ENCODE results near the gene ZNF778. TPM values are rescaled to one million over a fixed set of nuclear protein-coding genes. Genes with fewer than 3 reads are reported as not detected.

The ZNF778 gene
- total and polyA plus RNA-seq, 2 of the 13 experiments (the other 11 are each of a cell fraction or from before 2014, with no cell fraction given), result 3.8 to 7.2 TPM

DNA sequence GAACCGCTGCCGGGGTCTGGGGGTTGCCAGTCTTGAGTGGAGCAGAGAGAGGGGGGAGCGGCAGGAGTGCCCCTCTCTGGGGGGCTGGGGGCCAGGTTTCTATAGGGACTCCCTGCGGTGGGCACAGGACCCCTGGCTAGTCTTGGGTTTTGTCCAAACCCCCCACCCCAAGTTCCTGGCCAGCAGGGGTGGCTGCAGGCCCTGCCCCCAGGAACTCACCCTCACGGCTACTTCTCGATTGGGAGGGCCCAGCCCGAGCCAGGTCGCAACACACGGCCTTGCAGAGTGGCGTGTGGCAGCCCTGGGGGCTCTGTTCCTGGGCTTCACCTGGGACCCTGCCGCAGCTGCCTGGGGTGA lies 45.4 kb upstream of the ZNF778 start (continued):
- TF ChIP-seq, protein P1, sequence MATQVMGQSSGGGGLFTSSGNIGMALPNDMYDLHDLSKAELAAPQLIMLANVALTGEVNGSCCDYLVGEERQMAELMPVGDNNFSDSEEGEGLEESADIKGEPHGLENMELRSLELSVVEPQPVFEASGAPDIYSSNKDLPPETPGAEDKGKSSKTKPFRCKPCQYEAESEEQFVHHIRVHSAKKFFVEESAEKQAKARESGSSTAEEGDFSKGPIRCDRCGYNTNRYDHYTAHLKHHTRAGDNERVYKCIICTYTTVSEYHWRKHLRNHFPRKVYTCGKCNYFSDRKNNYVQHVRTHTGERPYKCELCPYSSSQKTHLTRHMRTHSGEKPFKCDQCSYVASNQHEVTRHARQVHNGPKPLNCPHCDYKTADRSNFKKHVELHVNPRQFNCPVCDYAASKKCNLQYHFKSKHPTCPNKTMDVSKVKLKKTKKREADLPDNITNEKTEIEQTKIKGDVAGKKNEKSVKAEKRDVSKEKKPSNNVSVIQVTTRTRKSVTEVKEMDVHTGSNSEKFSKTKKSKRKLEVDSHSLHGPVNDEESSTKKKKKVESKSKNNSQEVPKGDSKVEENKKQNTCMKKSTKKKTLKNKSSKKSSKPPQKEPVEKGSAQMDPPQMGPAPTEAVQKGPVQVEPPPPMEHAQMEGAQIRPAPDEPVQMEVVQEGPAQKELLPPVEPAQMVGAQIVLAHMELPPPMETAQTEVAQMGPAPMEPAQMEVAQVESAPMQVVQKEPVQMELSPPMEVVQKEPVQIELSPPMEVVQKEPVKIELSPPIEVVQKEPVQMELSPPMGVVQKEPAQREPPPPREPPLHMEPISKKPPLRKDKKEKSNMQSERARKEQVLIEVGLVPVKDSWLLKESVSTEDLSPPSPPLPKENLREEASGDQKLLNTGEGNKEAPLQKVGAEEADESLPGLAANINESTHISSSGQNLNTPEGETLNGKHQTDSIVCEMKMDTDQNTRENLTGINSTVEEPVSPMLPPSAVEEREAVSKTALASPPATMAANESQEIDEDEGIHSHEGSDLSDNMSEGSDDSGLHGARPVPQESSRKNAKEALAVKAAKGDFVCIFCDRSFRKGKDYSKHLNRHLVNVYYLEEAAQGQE (IDR thresholded peaks at IDR 0.05; ENCODE audit: borderline replicate concordance in 1 of 2, low read depth in 1 of 2, low read length in 2 of 2), result no peak
- TF ChIP-seq ZBTB43 (CRISPR knock-in tag; conservative IDR thresholded peaks at IDR 0.05) (no peak), RFX1 (IDR thresholded peaks at IDR 0.05) (no peak), PHF5A (CRISPR knock-in tag; IDR thresholded peaks at IDR 0.05; ENCODE audit: low read depth, unreplicated experiment) (no peak), EP300 (IDR thresholded peaks at IDR 0.05; ENCODE audit: low read depth in 2 of 2, low read length in 2 of 2) (no peak), EP300 (CRISPR knock-in tag; IDR thresholded peaks at IDR 0.05; ENCODE audit: borderline replicate concordance) (no peak), EZH2 (conservative IDR thresholded peaks at IDR 0.05; ENCODE audit: low read depth, low read length) (peak; percentile 96), ZBTB2 (CRISPR knock-in tag; IDR thresholded peaks at IDR 0.05; ENCODE audit: low read depth) (no peak), HIVEP1 (CRISPR knock-in tag; IDR thresholded peaks at IDR 0.05) (peak; percentile 8; the same call in 1 of the 2 replicates)
- TF ChIP-seq, protein P2, sequence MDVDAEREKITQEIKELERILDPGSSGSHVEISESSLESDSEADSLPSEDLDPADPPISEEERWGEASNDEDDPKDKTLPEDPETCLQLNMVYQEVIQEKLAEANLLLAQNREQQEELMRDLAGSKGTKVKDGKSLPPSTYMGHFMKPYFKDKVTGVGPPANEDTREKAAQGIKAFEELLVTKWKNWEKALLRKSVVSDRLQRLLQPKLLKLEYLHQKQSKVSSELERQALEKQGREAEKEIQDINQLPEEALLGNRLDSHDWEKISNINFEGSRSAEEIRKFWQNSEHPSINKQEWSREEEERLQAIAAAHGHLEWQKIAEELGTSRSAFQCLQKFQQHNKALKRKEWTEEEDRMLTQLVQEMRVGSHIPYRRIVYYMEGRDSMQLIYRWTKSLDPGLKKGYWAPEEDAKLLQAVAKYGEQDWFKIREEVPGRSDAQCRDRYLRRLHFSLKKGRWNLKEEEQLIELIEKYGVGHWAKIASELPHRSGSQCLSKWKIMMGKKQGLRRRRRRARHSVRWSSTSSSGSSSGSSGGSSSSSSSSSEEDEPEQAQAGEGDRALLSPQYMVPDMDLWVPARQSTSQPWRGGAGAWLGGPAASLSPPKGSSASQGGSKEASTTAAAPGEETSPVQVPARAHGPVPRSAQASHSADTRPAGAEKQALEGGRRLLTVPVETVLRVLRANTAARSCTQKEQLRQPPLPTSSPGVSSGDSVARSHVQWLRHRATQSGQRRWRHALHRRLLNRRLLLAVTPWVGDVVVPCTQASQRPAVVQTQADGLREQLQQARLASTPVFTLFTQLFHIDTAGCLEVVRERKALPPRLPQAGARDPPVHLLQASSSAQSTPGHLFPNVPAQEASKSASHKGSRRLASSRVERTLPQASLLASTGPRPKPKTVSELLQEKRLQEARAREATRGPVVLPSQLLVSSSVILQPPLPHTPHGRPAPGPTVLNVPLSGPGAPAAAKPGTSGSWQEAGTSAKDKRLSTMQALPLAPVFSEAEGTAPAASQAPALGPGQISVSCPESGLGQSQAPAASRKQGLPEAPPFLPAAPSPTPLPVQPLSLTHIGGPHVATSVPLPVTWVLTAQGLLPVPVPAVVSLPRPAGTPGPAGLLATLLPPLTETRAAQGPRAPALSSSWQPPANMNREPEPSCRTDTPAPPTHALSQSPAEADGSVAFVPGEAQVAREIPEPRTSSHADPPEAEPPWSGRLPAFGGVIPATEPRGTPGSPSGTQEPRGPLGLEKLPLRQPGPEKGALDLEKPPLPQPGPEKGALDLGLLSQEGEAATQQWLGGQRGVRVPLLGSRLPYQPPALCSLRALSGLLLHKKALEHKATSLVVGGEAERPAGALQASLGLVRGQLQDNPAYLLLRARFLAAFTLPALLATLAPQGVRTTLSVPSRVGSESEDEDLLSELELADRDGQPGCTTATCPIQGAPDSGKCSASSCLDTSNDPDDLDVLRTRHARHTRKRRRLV (CRISPR knock-in tag; IDR thresholded peaks at IDR 0.05), result no peak
- TF ChIP-seq, protein P3, sequence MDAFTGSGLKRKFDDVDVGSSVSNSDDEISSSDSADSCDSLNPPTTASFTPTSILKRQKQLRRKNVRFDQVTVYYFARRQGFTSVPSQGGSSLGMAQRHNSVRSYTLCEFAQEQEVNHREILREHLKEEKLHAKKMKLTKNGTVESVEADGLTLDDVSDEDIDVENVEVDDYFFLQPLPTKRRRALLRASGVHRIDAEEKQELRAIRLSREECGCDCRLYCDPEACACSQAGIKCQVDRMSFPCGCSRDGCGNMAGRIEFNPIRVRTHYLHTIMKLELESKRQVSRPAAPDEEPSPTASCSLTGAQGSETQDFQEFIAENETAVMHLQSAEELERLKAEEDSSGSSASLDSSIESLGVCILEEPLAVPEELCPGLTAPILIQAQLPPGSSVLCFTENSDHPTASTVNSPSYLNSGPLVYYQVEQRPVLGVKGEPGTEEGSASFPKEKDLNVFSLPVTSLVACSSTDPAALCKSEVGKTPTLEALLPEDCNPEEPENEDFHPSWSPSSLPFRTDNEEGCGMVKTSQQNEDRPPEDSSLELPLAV (CRISPR knock-in tag; conservative IDR thresholded peaks at IDR 0.05; ENCODE audit: low read depth), result no peak
- TF ChIP-seq, protein P4, sequence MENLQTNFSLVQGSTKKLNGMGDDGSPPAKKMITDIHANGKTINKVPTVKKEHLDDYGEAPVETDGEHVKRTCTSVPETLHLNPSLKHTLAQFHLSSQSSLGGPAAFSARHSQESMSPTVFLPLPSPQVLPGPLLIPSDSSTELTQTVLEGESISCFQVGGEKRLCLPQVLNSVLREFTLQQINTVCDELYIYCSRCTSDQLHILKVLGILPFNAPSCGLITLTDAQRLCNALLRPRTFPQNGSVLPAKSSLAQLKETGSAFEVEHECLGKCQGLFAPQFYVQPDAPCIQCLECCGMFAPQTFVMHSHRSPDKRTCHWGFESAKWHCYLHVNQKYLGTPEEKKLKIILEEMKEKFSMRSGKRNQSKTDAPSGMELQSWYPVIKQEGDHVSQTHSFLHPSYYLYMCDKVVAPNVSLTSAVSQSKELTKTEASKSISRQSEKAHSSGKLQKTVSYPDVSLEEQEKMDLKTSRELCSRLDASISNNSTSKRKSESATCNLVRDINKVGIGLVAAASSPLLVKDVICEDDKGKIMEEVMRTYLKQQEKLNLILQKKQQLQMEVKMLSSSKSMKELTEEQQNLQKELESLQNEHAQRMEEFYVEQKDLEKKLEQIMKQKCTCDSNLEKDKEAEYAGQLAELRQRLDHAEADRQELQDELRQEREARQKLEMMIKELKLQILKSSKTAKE (CRISPR knock-in tag; IDR thresholded peaks at IDR 0.05; ENCODE audit: borderline replicate concordance), result no peak

Data from HepG2 (cell line).